ENCODE measurements around the gene ARHGAP15. TPM values are rescaled to one million over a fixed set of nuclear protein-coding genes. Genes with fewer than 3 reads are reported as not detected.

ARHGAP15 gene
- total RNA-seq, 4 donors from 2014 or later: 0.80 to 53.1 (median 12.7) TPM

- Histone ChIP-seq H3K4me3 (no peak overlapping the region), H3K4me1 (no peaks in the 10 kb centered on the region), H3K27ac (no peak overlapping the region), H3K36me3 (no peaks in the 10 kb centered on the region), H3K9me3 (no peaks in the 10 kb centered on the region), H3K27me3 (no peaks in the 10 kb centered on the region)
- DNase-seq: no peak
- intact Hi-C loops (cut with DNase I; ENCODE audit: low total_unique reads) (no loop called here), in situ Hi-C loops (cut with MboI; ENCODE audit: low pct_ligation_motif_present in 1 of 4, low pct_unique_long_range_greater_than_20kb in 1 of 4, low sequenced_read_pairs in 3 of 4) (no loop called here)
- TF ChIP-seq EP300 (IDR thresholded peaks at IDR 0.05; ENCODE audit: low read depth) (no peak), CTCF (IDR thresholded peaks at IDR 0.05) (no peak), POLR2AphosphoS5 (IDR thresholded peaks at IDR 0.05) (no peak), POLR2A (IDR thresholded peaks at IDR 0.05) (no peak)
- WGBS, 2 donors (ENCODE audit: low coverage in 1 of 2): 62 to 92% methylated on average over 2 of the region's 2 CpGs
These were observed 571.6 kb downstream of the ARHGAP15 start for GRCh38 chr2:143700865-143701264.

GRCh38 chr2:143701785-143702184 is 572.6 kb downstream of the ARHGAP15 start:
- intact Hi-C loops (cut with DNase I; ENCODE audit: low total_unique reads) (no loop called here), in situ Hi-C loops (cut with MboI; ENCODE audit: low pct_ligation_motif_present in 1 of 4, low pct_unique_long_range_greater_than_20kb in 1 of 4, low sequenced_read_pairs in 3 of 4) (no loop called here)
- TF ChIP-seq POLR2AphosphoS5 (IDR thresholded peaks at IDR 0.05): no peak
- no peak for TF ChIP-seq EP300 (IDR thresholded peaks at IDR 0.05; ENCODE audit: low read depth)
- TF ChIP-seq CTCF (IDR thresholded peaks at IDR 0.05): no peak
- TF ChIP-seq POLR2A (IDR thresholded peaks at IDR 0.05): no peak
- Histone ChIP-seq H3K27me3 (no peaks in the 10 kb centered on the region), H3K4me1 (no peaks in the 10 kb centered on the region), H3K4me3 (no peak overlapping the region), H3K27ac (no peak overlapping the region), H3K9me3 (no peaks in the 10 kb centered on the region), H3K36me3 (no peaks in the 10 kb centered on the region)
- no peak for DNase-seq
- 72% methylated on average over 1 of the region's 1 CpG; no CpG with 5 or more reads in 1 of the 2 donors for WGBS, 2 donors (ENCODE audit: low coverage in 1 of 2)

- intact Hi-C loops (cut with DNase I; ENCODE audit: low total_unique reads) (no loop called here), in situ Hi-C loops (cut with MboI; ENCODE audit: low pct_ligation_motif_present in 1 of 4, low pct_unique_long_range_greater_than_20kb in 1 of 4, low sequenced_read_pairs in 3 of 4) (no loop called here)
- H3K4me1 ChIP-seq: no peaks in the 10 kb centered on the region
- H3K27ac ChIP-seq: no peak overlapping the region
- H3K27me3 ChIP-seq: no peaks in the 10 kb centered on the region
- WGBS, 2 donors (ENCODE audit: low coverage in 1 of 2): 89 to 100% methylated on average over 1 of the region's 1 CpG
- no peak overlapping the region for H3K4me3 ChIP-seq
- no peaks in the 10 kb centered on the region for H3K9me3 ChIP-seq
- no peak for DNase-seq
- no peaks in the 10 kb centered on the region for H3K36me3 ChIP-seq
- TF ChIP-seq CTCF (IDR thresholded peaks at IDR 0.05) (no peak), POLR2AphosphoS5 (IDR thresholded peaks at IDR 0.05) (no peak), EP300 (IDR thresholded peaks at IDR 0.05; ENCODE audit: low read depth) (no peak), POLR2A (IDR thresholded peaks at IDR 0.05) (no peak)
These were observed 573.7 kb downstream of the ARHGAP15 start for GRCh38 chr2:143702931-143703330.

GRCh38 chr2:143704451-143705106 is 575.4 kb downstream of the ARHGAP15 start:
- Histone ChIP-seq H3K4me1 (peaks cover 0 to 3% (median 0%) of the 10 kb centered on the region in 4 donors), H3K36me3 (no peaks in the 10 kb centered on the region), H3K27ac (no peak overlapping the region), H3K4me3 (no peak overlapping the region), H3K9me3 (no peaks in the 10 kb centered on the region), H3K27me3 (no peaks in the 10 kb centered on the region)
- in situ Hi-C loops (cut with MboI; ENCODE audit: low pct_ligation_motif_present in 1 of 4, low pct_unique_long_range_greater_than_20kb in 1 of 4, low sequenced_read_pairs in 3 of 4): no loop called here
- intact Hi-C loops (cut with DNase I; ENCODE audit: low total_unique reads): no loop called here
- TF ChIP-seq POLR2AphosphoS5 (IDR thresholded peaks at IDR 0.05): no peak
- no peak for TF ChIP-seq EP300 (IDR thresholded peaks at IDR 0.05; ENCODE audit: low read depth)
- no peak for TF ChIP-seq CTCF (IDR thresholded peaks at IDR 0.05)
- TF ChIP-seq POLR2A (IDR thresholded peaks at IDR 0.05): no peak
- 66 to 72% methylated on average over 3 of the region's 3 CpGs for WGBS, 2 donors (ENCODE audit: low coverage in 1 of 2)
- DNase-seq: no peak

Measured in transverse colon (tissue), 4 donors.